Measurements from ENCODE around the gene TCEAL7. TPM values are rescaled to one million over a fixed set of nuclear protein-coding genes. Genes with fewer than 3 reads are reported as not detected.
A peak's percentile ranks its signal among the peaks of the same experiment; 100 is the strongest.

Gene TCEAL7
- total RNA-seq, 1 experiment from 2014 or later: not detected

GRCh38 chrX:103330681-103331288 lies 746 bp downstream of the TCEAL7 start:
- DNase-seq: no peak
- no peaks in the 10 kb centered on the region for H3K79me2 ChIP-seq (ENCODE audit: low read length)
- no peaks in the 10 kb centered on the region for H4K20me1 ChIP-seq (ENCODE audit: insufficient read depth, low read depth, low read length)
- no peak overlapping the region for H2AFZ ChIP-seq (ENCODE audit: low read length)
- no peak overlapping the region for H3K27ac ChIP-seq (ENCODE audit: low read length)
- no peaks in the 10 kb centered on the region for H3K36me3 ChIP-seq (ENCODE audit: insufficient read depth, low read length)
- H3K9ac ChIP-seq (ENCODE audit: low read length): no peak overlapping the region
- H3K4me1 ChIP-seq (ENCODE audit: low read length): no peaks in the 10 kb centered on the region
- H3K9me3 ChIP-seq (ENCODE audit: low read length): no peaks in the 10 kb centered on the region
- H3K9me2 ChIP-seq (replicated peaks; ENCODE audit: insufficient read depth, low read length): no peaks in the 10 kb centered on the region
- no peak overlapping the region for H3K4me3 ChIP-seq (ENCODE audit: low read length)
- H3K4me2 ChIP-seq (ENCODE audit: low read depth, low read length, poor library complexity, severe bottlenecking): no peak overlapping the region
- H3K27me3 ChIP-seq (ENCODE audit: low read length): no peaks in the 10 kb centered on the region

GRCh38 chrX:103338663-103339062 lies 8.6 kb downstream of the TCEAL7 start:
- Histone ChIP-seq H2AFZ (ENCODE audit: low read length) (no peak overlapping the region), H3K9me3 (ENCODE audit: low read length) (no peaks in the 10 kb centered on the region), H3K79me2 (ENCODE audit: low read length) (no peaks in the 10 kb centered on the region), H3K36me3 (ENCODE audit: insufficient read depth, low read length) (no peaks in the 10 kb centered on the region), H4K20me1 (ENCODE audit: insufficient read depth, low read depth, low read length) (no peaks in the 10 kb centered on the region), H3K4me3 (ENCODE audit: low read length) (no peak overlapping the region), H3K9me2 (replicated peaks; ENCODE audit: insufficient read depth, low read length) (no peaks in the 10 kb centered on the region), H3K27me3 (ENCODE audit: low read length) (no peaks in the 10 kb centered on the region), H3K9ac (ENCODE audit: low read length) (no peak overlapping the region), H3K27ac (ENCODE audit: low read length) (no peak overlapping the region), H3K4me2 (ENCODE audit: low read depth, low read length, poor library complexity, severe bottlenecking) (no peak overlapping the region), H3K4me1 (ENCODE audit: low read length) (no peaks in the 10 kb centered on the region)
- DNase-seq: no peak

- Histone ChIP-seq H3K27me3 (ENCODE audit: low read length) (no peaks in the 10 kb centered on the region), H3K4me2 (ENCODE audit: low read depth, low read length, poor library complexity, severe bottlenecking) (no peak overlapping the region), H3K4me3 (ENCODE audit: low read length) (no peak overlapping the region), H4K20me1 (ENCODE audit: insufficient read depth, low read depth, low read length) (no peaks in the 10 kb centered on the region), H3K79me2 (ENCODE audit: low read length) (no peaks in the 10 kb centered on the region), H3K27ac (ENCODE audit: low read length) (no peak overlapping the region), H3K9me3 (ENCODE audit: low read length) (no peaks in the 10 kb centered on the region), H3K9me2 (replicated peaks; ENCODE audit: insufficient read depth, low read length) (no peaks in the 10 kb centered on the region), H2AFZ (ENCODE audit: low read length) (no peak overlapping the region), H3K9ac (ENCODE audit: low read length) (no peak overlapping the region), H3K36me3 (ENCODE audit: insufficient read depth, low read length) (no peaks in the 10 kb centered on the region), H3K4me1 (ENCODE audit: low read length) (no peaks in the 10 kb centered on the region)
- peak; percentile 76 for DNase-seq
Observed at GRCh38 chrX:103343105-103343504, 13.1 kb downstream of the TCEAL7 start.

- no peak overlapping the region for H3K4me3 ChIP-seq (ENCODE audit: low read length)
- no peak overlapping the region for H3K4me2 ChIP-seq (ENCODE audit: low read depth, low read length, poor library complexity, severe bottlenecking)
- H3K9ac ChIP-seq (ENCODE audit: low read length): no peak overlapping the region
- no peaks in the 10 kb centered on the region for H3K9me2 ChIP-seq (replicated peaks; ENCODE audit: insufficient read depth, low read length)
- no peaks in the 10 kb centered on the region for H3K9me3 ChIP-seq (ENCODE audit: low read length)
- DNase-seq: no peak
- no peaks in the 10 kb centered on the region for H4K20me1 ChIP-seq (ENCODE audit: insufficient read depth, low read depth, low read length)
- H2AFZ ChIP-seq (ENCODE audit: low read length): no peak overlapping the region
- H3K4me1 ChIP-seq (ENCODE audit: low read length): no peaks in the 10 kb centered on the region
- no peaks in the 10 kb centered on the region for H3K27me3 ChIP-seq (ENCODE audit: low read length)
- H3K79me2 ChIP-seq (ENCODE audit: low read length): no peaks in the 10 kb centered on the region
- H3K27ac ChIP-seq (ENCODE audit: low read length): no peak overlapping the region
- no peaks in the 10 kb centered on the region for H3K36me3 ChIP-seq (ENCODE audit: insufficient read depth, low read length)
Observed at GRCh38 chrX:103344606-103345005, 14.6 kb downstream of the TCEAL7 start.

- no peaks in the 10 kb centered on the region for H3K79me2 ChIP-seq (ENCODE audit: low read length)
- H4K20me1 ChIP-seq (ENCODE audit: insufficient read depth, low read depth, low read length): no peaks in the 10 kb centered on the region
- no peak overlapping the region for H3K9ac ChIP-seq (ENCODE audit: low read length)
- H3K4me1 ChIP-seq (ENCODE audit: low read length): no peaks in the 10 kb centered on the region
- no peaks in the 10 kb centered on the region for H3K9me2 ChIP-seq (replicated peaks; ENCODE audit: insufficient read depth, low read length)
- H3K9me3 ChIP-seq (ENCODE audit: low read length): no peaks in the 10 kb centered on the region
- no peak overlapping the region for H3K4me2 ChIP-seq (ENCODE audit: low read depth, low read length, poor library complexity, severe bottlenecking)
- H3K4me3 ChIP-seq (ENCODE audit: low read length): no peak overlapping the region
- no peak overlapping the region for H2AFZ ChIP-seq (ENCODE audit: low read length)
- no peak overlapping the region for H3K27ac ChIP-seq (ENCODE audit: low read length)
- no peaks in the 10 kb centered on the region for H3K36me3 ChIP-seq (ENCODE audit: insufficient read depth, low read length)
- no peaks in the 10 kb centered on the region for H3K27me3 ChIP-seq (ENCODE audit: low read length)
- DNase-seq: no peak
Observed at GRCh38 chrX:103347682-103348397, 17.8 kb downstream of the TCEAL7 start.

GRCh38 chrX:103356130-103356798 lies 26.2 kb downstream of the TCEAL7 start, which contains the start of gene TCEAL9:
TCEAL9 (plus strand) TSS chrX:103356506; CDS start chrX:103357685, 1,179 bp downstream.
- peak within 1 kb of the TSS; percentile 90 for H2AFZ ChIP-seq (ENCODE audit: low read length)
- H3K27ac ChIP-seq (ENCODE audit: low read length): no peak within 1 kb of the TSS
- peak within 1 kb of the TSS; percentile 73 for H3K9ac ChIP-seq (ENCODE audit: low read length)
- H3K9me3 ChIP-seq (ENCODE audit: low read length): no peaks in the 10 kb centered on the region
- H3K9me2 ChIP-seq (replicated peaks; ENCODE audit: insufficient read depth, low read length): no peaks in the 10 kb centered on the region
- H3K36me3 ChIP-seq (ENCODE audit: insufficient read depth, low read length): no peaks in the 10 kb centered on the region
- peak within 1 kb of the TSS; percentile 75 for H3K4me3 ChIP-seq (ENCODE audit: low read length)
- DNase-seq: peak; percentile 70
- H3K4me2 ChIP-seq (ENCODE audit: low read depth, low read length, poor library complexity, severe bottlenecking): peak within 1 kb of the TSS; percentile 68
- H3K79me2 ChIP-seq (ENCODE audit: low read length): no peaks in the 10 kb centered on the region
- no peaks in the 10 kb centered on the region for H4K20me1 ChIP-seq (ENCODE audit: insufficient read depth, low read depth, low read length)
- H3K4me1 ChIP-seq (ENCODE audit: low read length): peaks cover 8% of the 10 kb centered on the region; the same call in 1 of the 2 replicates
- no peaks in the 10 kb centered on the region for H3K27me3 ChIP-seq (ENCODE audit: low read length)

- H3K79me2 ChIP-seq (ENCODE audit: low read length): no peaks in the 10 kb centered on the region
- peak overlapping the region; percentile 75 for H3K4me3 ChIP-seq (ENCODE audit: low read length)
- peak overlapping the region; percentile 90 for H2AFZ ChIP-seq (ENCODE audit: low read length)
- H3K36me3 ChIP-seq (ENCODE audit: insufficient read depth, low read length): no peaks in the 10 kb centered on the region
- no peak overlapping the region for H3K27ac ChIP-seq (ENCODE audit: low read length)
- H4K20me1 ChIP-seq (ENCODE audit: insufficient read depth, low read depth, low read length): no peaks in the 10 kb centered on the region
- no peaks in the 10 kb centered on the region for H3K27me3 ChIP-seq (ENCODE audit: low read length)
- H3K9ac ChIP-seq (ENCODE audit: low read length): peak overlapping the region; percentile 73
- H3K4me2 ChIP-seq (ENCODE audit: low read depth, low read length, poor library complexity, severe bottlenecking): peak overlapping the region; percentile 68
- no peaks in the 10 kb centered on the region for H3K9me3 ChIP-seq (ENCODE audit: low read length)
- peaks cover 8% of the 10 kb centered on the region; the same call in 1 of the 2 replicates for H3K4me1 ChIP-seq (ENCODE audit: low read length)
- no peak for DNase-seq
- H3K9me2 ChIP-seq (replicated peaks; ENCODE audit: insufficient read depth, low read length): no peaks in the 10 kb centered on the region
Observed at GRCh38 chrX:103356858-103357257, 26.8 kb downstream of the TCEAL7 start.

GRCh38 chrX:103357871-103358270 lies 27.8 kb downstream of the TCEAL7 start:
- H3K4me2 ChIP-seq (ENCODE audit: low read depth, low read length, poor library complexity, severe bottlenecking): no peak overlapping the region
- H2AFZ ChIP-seq (ENCODE audit: low read length): no peak overlapping the region
- H3K4me3 ChIP-seq (ENCODE audit: low read length): no peak overlapping the region
- H3K9ac ChIP-seq (ENCODE audit: low read length): no peak overlapping the region
- H3K4me1 ChIP-seq (ENCODE audit: low read length): peaks cover 8% of the 10 kb centered on the region; the same call in 1 of the 2 replicates
- no peaks in the 10 kb centered on the region for H3K27me3 ChIP-seq (ENCODE audit: low read length)
- no peaks in the 10 kb centered on the region for H3K9me2 ChIP-seq (replicated peaks; ENCODE audit: insufficient read depth, low read length)
- H3K79me2 ChIP-seq (ENCODE audit: low read length): no peaks in the 10 kb centered on the region
- no peaks in the 10 kb centered on the region for H4K20me1 ChIP-seq (ENCODE audit: insufficient read depth, low read depth, low read length)
- H3K27ac ChIP-seq (ENCODE audit: low read length): no peak overlapping the region
- no peak for DNase-seq
- H3K9me3 ChIP-seq (ENCODE audit: low read length): no peaks in the 10 kb centered on the region
- H3K36me3 ChIP-seq (ENCODE audit: insufficient read depth, low read length): no peaks in the 10 kb centered on the region

All from Karpas-422 (cell line).